Stimulated activated CD4-positive, alpha-beta T cell treated with anti-CD3 and anti-CD28 coated beads, Interleukin-15, amount 100 ng/mL, for 1 hour (primary cell): ENCODE results near the gene GABRR1.
"Not testable (repeated sequence)": the region's sequence is repeated elsewhere in the genome, so short reads cannot be mapped to it uniquely, and the experiment has no call there.

ENCODE experiments used
- DNase-seq, 2 donors: peaks; one replicate each; pipeline ENCODE4 v3.0.0-alpha.2; 2020; ENCODE audit warnings: low read depth in 1 of 2, low spot score in 1 of 2

GABRR1 gene

DNA sequence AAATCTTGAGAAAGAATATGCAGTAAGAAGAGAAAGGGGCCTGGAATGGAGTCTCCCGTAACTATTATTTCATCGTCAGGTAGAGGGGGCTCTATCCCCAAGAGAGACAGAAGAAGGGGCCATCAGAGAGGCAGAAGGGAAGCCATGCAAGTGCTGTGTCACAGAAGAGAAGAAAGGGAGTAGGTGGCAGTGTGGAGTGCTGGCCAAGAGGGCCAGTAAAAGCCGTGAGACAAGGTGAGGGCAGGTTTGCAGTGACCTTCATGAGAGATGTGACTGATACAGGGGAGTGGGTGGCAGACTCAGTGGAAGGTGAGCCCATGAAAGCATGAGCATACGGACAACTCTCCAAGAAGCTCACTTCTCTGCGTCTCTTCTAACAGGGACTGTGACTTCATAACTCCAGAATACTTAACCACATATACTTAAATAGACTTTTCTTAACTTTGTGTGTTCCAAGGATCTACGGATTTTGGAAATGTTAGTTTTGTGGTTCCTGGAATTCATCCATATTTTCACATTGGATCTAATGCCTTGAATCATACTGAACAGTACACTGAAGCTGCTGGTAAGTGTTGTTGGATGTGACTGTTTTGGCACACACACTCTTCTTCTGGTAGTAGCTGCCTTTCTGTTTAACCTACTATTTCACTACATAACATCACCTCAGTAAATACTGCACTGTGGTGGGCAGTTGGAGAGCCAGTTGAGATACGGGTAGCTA lies 55.7 kb downstream of the GABRR1 start:
- DNase-seq = no peak

DNA sequence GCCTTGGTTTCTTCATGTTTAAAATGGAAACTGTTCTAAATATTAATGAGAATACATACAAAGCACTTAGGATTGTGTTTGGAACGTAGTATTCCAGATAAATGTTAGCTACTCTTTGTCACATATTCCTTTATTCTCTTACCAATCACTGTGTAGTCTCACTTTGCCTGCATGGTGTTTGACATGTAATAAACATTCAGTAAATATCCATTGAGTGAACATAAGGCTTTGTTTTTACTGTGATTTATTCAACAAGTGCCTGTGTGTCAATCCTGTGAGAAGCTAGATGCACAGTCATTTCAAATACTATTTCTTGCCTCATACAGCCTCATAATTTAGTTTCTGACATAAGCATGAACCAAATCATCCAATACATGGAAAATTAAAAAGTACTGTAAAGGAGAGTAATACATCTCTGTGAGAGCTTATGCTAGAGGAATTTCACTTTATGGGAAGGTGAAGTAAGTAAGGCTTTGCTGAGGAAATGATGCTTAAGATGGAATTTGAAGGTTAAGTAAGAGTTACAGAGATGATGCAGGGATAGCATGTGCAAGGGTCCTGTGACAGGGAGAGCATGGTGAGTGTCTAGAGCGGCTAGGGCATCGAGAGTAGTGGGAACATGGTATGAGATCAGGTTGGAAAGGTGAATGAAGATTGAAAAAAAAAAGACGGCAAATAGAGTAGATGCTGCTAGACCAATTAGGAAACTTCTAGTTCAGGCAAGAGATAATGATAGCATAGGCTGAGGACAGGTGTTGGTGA lies 56.6 kb downstream of the GABRR1 start:
- no peak for DNase-seq

DNA sequence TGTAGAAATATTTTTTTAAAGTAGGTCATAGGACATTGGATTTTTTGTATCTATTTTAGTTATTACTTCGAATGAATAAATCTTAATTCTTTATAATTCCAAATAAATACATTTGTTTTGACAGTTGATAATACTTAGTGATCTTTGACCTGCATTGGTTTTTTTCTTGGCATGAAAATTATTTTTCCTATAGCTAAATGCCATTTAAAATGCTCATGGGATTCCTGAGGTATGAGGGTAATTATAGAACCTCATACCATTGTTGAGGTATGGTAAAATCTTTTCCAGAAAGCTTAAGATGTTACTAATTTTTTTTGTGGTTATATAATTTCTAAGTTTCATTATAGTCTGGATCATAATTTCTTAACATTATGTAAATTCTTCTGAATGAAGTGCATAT lies 63.0 kb downstream of the GABRR1 start:
- DNase-seq = no peak

DNA sequence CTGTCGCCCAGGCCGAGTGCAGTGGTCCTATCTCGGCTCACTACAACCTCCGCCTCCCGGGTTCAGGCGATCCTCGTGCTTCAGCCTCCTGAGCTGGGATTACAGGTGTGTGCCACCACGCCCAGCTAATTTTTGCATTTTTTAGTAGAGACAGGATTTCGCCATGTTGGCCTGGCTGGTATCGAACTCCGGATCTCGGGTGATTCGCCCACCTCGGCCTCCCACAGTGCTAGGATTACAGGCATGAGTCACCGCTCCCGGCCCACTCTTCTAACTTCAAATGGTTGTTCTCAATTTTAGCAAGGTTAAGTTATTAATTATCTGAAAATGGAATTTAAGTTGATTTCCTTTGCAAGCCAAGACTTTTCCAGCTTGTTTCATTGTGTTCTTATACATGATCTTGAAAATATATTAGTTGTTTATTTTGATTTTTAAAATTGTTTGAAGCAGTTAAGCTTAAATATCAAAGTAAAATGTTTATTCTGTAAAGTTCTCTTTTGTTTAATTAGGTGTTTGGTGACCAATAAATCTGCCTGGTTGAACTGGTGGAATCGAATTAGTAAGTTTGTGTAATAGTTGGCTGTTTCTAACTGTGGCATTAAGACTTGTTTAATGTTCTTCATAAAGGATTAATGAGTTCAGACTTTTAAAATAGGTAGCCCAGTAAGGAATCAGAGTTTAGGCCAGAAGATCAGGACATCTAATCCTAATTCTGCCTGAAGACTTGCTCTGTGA lies 69.0 kb downstream of the GABRR1 start:
- DNase-seq = peak in 1 of 2 donors; percentile 18

DNA sequence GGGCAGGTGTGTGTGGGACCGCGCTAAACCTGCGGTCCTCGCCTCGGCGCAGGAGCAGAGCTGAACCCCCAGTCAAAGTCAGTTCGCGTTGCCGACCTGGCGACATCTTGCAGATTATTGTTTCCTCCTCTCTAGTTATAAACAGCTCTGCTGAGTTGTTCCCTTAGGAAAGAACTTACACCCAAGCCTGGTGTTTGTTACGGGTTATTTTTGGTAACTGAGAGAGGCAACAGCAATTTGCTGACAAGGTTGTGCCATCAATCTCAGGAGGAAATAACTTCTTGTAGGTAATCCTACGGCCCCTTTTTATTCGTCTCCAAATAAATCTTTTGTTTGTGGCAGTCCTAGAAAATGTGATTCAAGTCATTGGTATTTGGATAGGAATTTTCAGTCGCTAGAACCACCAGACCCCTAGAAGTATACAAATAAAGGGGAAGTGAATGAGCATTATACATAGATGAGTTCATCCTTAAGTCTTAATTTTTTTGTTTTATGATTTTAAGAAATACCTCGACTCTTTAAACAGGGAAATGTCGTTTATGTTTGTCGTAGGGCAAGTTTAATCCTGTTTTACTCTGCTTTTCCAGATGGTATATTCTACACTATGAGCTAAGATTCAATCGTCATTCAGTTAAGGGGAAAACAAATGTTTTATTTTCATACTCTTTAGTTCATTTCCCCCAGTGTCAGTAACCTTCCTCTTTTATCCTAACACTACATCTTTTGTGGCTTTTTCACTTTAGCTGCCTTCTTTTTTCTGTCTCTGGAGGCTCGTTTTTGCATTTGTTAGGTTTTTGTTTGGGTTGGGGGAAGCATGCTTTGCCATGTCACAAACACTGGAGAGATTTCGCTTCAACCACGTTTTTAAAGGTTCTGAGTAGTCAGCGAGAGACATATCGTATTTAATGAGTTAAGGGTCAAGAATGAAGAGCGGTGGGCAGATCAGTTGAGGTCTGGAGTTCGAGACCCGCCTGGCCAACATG lies 70.1 kb downstream of the GABRR1 start:
- no peak for DNase-seq

DNA sequence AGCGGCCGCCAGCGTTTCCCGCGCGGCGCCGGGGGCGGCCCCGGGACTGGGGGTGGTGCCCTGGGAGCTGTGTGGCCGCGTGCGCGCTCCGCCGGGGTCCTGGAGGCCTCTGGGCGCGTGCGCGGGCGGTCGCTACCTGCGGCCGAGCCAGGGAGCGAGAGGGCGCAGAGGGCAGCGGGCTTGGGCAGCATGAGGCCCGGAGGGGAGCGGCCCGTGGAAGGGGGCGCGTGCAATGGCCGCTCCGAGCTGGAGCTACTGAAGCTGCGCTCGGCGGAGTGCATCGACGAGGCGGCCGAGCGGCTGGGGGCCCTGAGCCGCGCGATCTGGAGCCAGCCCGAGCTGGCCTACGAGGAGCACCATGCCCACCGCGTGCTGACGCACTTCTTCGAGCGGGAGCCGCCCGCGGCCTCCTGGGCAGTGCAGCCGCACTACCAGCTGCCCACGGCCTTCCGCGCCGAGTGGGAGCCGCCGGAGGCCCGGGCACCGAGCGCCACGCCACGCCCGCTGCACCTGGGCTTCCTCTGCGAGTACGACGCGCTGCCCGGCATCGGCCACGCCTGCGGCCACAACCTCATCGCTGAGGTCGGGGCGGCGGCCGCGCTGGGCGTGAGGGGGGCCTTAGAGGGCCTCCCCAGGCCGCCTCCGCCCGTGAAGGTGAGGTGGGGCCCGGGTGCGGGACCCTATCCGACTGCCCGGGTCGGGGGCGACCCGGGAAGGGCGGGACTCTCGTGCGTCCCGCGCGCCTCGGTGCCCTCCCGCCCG lies 71.0 kb downstream of the GABRR1 start, which contains the start of gene PM20D2:
TSS of gene PM20D2 (plus strand) at position 100 of the 762 bp plus-strand sequence. CDS start at position 190, 90 bp downstream.
- DNase-seq = peak; percentile 22 to 58

DNA sequence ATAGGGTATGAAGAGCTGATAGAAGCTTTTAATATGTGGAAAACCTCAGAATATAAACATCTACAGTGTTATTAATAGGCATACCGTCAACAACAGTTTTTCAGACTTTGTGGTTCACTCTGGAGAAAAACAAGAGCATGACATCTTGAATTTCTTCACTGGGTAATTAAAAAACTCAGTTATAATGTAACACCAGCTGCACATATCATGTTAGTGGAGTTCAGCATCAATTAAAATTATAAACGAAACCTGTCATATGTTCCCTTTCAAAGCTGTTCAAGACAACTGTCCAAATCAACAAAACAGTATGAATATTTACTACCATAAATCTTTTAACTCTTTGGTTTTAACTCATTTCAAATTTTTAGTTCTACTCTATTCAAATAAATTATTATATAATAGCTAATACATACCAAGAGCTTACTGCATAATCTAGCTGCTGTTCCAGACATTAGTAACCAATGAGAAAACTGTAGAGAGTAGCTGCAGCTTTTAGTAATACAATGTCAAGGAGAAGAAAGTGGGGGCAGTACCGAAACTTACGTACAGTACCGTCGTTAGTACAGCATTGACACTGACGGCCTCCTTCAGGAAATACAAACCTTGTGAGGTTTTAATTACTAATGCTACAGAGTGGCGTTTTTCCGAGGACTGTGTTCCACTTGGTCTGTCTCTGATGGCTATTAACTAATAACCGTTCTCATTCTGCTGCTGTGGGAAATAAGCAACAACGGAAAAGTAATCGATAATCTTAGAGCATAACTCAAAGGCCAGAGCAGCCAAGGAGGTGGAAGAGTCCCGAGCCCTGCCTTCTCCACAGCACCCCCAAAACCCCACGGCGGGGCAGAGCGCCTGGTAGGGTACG lies 71.8 kb downstream of the GABRR1 start:
- no peak for DNase-seq

DNA sequence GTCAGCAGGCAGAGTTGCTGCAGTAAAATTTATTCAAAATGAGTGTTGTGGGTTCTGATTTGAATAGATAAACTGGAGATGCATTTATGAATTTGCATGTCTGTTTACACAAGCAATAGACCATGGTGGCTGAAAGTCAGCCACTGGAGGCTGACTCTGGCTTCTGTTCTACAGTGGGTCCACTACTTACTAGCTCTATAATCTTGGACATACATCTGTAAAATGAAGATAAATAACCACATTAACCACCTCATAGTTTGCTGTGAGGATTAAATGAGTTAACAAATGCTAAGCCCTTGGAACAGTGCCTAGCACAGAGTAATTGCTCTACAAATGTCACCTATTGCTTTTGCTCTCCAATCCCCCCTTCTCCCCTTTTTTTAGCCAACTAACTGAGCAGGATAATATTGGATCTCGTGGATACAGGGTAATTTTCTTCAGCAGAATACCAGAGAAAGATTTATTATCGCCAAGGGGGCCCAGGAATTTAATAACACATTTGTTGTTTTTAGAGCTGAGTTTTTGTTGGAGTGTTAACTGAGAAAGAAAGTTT lies 72.7 kb downstream of the GABRR1 start:
- DNase-seq = no peak

DNA sequence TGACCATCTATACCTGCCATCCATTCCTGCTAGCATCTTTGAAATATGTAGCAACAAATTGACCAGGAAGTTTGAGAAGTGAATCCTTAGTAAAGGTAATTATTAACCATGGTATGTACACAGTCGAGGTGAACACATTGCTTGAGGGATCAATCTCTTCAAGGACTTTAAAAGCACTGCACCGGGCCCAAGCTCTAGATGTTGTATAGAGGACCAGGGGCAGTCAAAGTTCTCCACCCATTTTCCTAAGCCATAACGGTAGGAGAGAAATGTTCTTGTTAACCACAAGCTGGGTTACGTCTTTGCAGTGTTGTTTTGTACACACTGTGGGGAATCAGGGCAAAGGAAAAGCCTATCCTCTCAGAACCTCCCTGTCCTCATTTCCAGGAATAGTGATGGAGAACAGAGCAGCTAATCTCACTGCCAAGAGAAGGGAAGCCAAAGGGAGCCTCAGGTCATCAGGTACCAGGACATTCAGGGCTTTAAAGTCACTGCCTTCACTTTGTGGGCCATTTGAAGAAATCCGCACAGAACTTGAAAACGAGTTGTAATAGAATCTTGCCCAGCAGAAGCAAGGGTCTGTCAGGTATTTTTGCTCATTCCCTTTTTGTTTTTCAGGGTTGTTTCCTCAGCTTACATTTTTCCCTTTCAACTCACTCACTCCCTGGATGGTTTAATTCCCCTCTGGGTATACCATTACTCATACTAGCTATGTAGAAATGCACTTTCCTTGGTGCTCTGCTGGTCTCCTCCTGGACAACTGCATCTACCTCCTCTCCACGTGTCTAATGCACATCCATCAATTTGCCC lies 76.6 kb downstream of the GABRR1 start:
- DNase-seq = no peak

DNA sequence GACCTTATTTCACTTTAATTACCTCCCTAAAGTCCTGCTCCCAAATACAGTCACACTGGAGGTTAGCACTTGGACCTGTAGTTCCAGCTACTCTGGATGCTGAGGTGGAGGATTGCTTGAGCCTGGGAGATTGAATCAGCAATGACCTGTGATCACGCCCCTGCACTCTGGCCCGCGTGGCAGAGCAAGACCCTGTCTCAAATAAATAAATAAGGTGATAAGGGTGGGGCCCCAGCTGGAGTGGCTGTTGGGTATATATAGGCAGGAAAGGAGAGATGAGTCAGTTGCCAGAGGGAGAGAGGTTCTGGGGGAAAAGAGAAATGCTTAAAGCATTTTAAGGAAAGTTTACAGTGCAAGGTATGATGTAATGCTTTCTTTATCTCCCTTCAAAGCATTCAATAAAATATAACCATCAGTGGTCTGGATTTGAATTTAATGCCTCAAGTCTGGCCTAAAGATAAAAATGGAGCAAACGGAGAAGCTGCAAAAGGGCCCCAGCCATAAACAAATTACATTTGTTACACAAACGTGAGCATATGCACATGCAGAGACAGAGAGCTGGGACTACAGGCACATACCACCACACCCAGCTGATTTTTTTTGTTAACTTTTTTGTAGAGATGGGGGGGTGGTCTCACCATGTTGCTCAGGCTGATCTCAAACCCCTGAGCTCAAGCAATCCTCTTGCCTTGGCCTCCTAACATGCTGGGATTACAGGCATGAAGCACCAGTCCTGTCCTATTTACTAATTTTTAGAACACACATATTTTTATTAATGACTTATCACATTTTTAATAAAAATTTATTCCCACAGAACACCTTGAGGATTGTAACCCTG lies 77.4 kb downstream of the GABRR1 start:
- no peak for DNase-seq

DNA sequence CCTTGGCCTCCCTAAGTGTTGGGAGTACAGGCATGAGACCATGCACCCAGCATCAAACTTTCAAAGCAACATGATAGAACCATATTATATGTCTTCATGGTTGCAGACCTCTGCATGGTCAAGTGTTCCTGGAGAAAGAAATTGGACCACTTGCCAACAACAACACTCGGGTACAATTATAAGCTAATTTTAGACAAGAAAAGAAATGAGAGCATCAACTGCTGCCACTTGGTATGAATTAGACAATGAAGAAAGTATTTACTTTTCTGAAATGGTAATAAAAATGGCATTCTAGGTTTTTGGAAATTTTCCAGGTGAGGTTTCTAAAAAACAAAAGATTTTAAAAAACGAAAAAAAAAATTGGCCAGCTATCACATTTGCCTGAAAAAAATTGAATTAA lies 79.0 kb downstream of the GABRR1 start:
- DNase-seq = no peak

DNA sequence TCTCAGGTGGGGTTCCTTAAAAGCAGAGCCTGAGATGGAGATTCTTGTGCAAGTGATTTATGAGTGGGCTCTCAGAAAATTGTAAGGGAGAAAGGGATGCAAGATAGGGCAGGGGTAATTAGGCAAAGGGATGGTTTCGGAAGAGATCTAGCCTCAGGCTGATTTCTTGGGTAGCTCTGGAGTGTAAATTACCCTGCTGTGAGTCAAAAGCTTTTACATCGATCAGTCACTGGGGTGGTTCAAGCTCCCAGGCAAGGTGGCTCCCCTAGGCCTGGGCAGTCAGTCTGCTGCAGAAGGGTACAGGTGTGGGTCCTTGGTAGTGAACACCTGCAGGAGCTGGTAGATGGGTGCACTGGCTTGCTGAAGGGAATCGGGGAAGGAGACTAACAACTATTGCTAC lies 82.4 kb downstream of the GABRR1 start:
- DNase-seq = no peak

DNA sequence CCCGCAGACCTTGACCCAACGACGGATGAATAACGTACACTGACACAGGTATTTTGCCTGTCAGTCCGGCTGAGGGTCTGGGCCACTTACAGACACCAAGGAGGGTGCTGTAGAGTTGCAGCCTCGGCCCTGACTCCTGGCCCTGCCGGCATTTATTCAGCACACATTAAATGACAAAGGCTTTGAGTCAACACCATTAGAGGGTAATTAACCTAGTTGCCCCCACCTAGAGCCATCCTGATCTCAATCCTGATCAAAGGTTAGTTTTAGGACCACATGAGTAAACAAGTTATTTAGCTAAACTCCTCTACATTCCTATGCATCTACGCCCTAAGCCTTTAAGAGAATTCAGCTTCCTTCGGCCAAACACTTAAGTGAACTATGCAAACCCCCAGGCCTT lies 83.2 kb downstream of the GABRR1 start:
- no peak for DNase-seq

DNA sequence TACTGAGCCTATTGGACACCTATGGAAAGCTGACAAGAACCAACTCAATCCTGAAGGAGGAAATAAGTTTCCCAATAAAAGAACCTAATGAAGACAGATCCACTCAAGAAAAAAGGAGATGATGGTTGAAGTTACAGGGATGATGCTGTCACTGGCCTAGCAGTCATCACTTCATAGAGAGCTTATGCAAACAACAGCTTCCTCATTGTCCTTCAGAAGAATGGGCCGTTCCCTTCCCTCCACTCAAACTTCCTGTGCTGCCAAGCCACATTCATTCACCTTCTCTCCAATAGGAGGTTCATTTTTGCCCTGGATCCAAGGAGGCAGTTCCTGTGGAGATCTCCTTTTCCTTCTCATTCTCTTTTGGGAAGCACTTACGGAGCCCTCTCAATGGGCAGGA lies 85.1 kb downstream of the GABRR1 start:
- no peak for DNase-seq

DNA sequence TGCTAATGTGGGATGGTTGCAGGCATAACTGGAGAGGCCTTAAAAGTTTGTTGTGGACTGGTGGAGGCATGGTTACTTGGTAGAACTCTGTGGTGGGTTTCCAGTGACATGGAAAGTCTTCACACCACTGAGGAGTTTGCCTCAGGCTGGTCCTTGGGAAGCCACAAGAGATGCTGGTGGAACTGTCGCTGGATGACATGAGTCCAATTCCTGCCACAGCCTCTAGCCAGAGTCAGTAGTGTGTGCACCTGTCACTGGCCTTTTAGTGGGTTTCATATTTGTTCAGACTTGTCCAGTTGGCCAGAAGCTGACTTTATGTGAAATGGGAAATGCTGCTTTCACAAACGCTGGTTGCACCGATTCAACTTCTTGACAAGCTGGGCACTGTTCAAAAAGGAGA lies 85.6 kb downstream of the GABRR1 start:
- DNase-seq = no peak

DNA sequence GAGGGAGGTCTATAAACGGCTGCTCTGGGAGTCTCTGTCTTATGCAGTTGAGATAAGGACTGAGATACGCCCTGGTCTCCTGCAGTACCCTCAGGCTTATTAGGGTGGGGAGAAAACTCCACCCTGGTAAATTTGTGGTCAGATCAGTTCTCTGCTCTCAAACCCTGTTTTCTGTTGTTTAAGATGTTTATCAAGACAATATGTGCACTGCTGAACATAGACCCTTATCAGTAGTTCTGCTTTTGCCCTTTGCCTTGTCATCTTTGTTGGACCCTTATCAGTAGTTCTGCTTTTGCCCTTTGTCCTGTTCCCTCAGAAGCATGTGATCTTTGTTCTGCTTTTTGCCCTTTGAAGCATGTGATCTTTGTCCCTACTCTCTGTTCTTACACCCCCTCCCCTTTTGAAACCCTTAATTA lies 88.9 kb downstream of the GABRR1 start:
- not testable (repeated sequence) for DNase-seq
